Testis (tissue), 3 donors: ENCODE data around the gene MACROD2. TPM values are rescaled to one million over a fixed set of nuclear protein-coding genes. Genes with fewer than 3 reads are reported as not detected.
"Not testable (repeated sequence)": the region's sequence is repeated elsewhere in the genome, so short reads cannot be mapped to it uniquely, and the experiment has no call there.

ENCODE experiments used
- DNase-seq: peaks from one replicate; pipeline ENCODE4 v3.0.0-alpha.2; 2019
- H3K27ac ChIP-seq, 2 donors: fragments of 200-600 bp; sonication (generic); one replicate each; pipeline ENCODE4 v1.5.1; 2019
- H3K27me3 ChIP-seq: fragments of 200-600 bp; sonication (generic); one replicate; pipeline ENCODE4 v1.5.1; 2019
- H3K36me3 ChIP-seq: fragments of 200-600 bp; sonication (generic); one replicate; pipeline ENCODE4 v1.5.1; 2017; ENCODE audit warnings: low read depth; ENCODE audit errors: missing control alignments
- H3K4me1 ChIP-seq: fragments of 200-600 bp; sonication (generic); one replicate; pipeline ENCODE4 v1.5.1; 2019
- H3K4me3 ChIP-seq, 2 donors: fragments of 200-600 bp; sonication (generic); one replicate each; pipeline ENCODE4 v1.5.1; 2017 to 2019
- H3K9me3 ChIP-seq: fragments of 200-600 bp; sonication (generic); one replicate; pipeline ENCODE4 v1.5.1; 2017
- POLR2A ChIP-seq: fragments of 450-650 bp; IDR thresholded peaks from one replicate; pipeline ENCODE4 v1.6.1; 2017; ENCODE audit warnings: antibody characterized with exemption, mild to moderate bottlenecking, moderate library complexity
- WGBS, 2 donors: methylation state at CpG; one replicate each; pipeline ENCODE4 v1.1.5; 2018; 5-methylcytosine and 5-hydroxymethylcytosine counted together
- intact Hi-C: fragments of 100-400 bp; cut with DNase I; formaldehyde crosslinking; loops from one replicate; pipeline ENCODE4 v1.15.1; 2023; ENCODE audit warnings: low total_unique reads
- polyA plus RNA-seq: library from polyadenylated mRNA; stranded (reverse); fragments of 350-450 nt; fragmentation: Illumina TruSeq; extraction: RNeasy Lipid Tissue Mini Kit (QIAGEN cat#74804); gene quantifications from one replicate; pipeline ENCODE4 v1.2.3, GENCODE V29; 2014; ENCODE audit warnings: low read depth, low replicate concordance; ENCODE audit not compliant: insufficient read depth
- total RNA-seq, 2 donors: library from RNA; depleted of rRNA; stranded (reverse); fragments of >200 nt; gene quantifications; one replicate each; pipeline ENCODE4 v1.2.3, GENCODE V29; 2016
- TF ChIP-seq, protein P1 (sequence below), 3 experiments: fragments of 450-650 bp in 2 of 3; fragments of 200-600 bp in 1 of 3; sonication (generic) in 1 of 3; IDR thresholded peaks; one replicate each; pipeline ENCODE4 v1.5.1; 2016 to 2019; ENCODE audit warnings: antibody characterized with exemption in 3 of 3, mild to moderate bottlenecking in 2 of 3, moderate library complexity in 1 of 3

Gene MACROD2
- total and polyA plus RNA-seq, 3 donors from 2014 or later = 12.6 to 20.6 (median 16.8) TPM

DNA sequence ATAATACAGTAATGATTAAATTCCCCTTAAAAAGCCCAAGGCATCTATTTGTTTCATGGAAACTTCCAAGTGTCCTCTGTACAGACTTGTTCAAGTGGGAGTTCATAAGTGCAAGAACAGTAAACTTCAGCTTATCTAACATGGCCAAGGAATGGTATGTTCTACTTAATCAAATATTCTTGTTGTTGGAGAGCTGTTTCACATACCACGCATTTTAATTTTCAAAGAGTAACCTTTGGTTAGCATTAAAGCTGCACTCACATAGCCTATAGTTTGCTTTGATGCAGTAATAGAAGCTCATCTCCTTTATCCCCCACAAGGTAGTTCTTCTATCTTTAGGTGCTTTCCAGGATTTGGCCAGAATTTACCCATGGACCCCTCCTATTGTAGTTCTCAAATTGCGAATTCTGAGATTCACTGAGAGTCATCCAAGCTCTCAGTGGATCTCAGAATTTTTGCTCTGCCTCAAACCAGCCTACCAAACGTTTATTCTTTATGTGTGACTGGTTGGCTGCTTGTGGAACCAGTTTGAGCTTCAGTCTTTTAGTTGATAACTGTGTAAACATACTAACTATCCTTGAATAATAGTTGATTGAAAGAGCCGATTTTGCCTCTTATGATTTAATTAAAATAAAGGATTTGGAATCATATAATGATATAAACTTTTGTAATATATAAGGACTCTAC lies 1010.1 kb downstream of the MACROD2 start:
- no peak for DNase-seq
- no peaks in the 10 kb centered on the region for H3K27me3 ChIP-seq
- intact Hi-C loops = no loop called here
- no peaks in the 10 kb centered on the region for H3K9me3 ChIP-seq
- TF ChIP-seq, protein P1, sequence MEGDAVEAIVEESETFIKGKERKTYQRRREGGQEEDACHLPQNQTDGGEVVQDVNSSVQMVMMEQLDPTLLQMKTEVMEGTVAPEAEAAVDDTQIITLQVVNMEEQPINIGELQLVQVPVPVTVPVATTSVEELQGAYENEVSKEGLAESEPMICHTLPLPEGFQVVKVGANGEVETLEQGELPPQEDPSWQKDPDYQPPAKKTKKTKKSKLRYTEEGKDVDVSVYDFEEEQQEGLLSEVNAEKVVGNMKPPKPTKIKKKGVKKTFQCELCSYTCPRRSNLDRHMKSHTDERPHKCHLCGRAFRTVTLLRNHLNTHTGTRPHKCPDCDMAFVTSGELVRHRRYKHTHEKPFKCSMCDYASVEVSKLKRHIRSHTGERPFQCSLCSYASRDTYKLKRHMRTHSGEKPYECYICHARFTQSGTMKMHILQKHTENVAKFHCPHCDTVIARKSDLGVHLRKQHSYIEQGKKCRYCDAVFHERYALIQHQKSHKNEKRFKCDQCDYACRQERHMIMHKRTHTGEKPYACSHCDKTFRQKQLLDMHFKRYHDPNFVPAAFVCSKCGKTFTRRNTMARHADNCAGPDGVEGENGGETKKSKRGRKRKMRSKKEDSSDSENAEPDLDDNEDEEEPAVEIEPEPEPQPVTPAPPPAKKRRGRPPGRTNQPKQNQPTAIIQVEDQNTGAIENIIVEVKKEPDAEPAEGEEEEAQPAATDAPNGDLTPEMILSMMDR (IDR thresholded peaks at IDR 0.05) = no peak
- TF ChIP-seq POLR2A = no peak
- peaks cover 19% of the 10 kb centered on the region for H3K4me1 ChIP-seq
- no peaks in the 10 kb centered on the region for H3K36me3 ChIP-seq
- 41 to 60% methylated on average over 4 of the region's 4 CpGs for WGBS, 2 donors
- peak overlapping the region in 1 of 2 donors; percentile 39 for H3K27ac ChIP-seq
- H3K4me3 ChIP-seq = no peak overlapping the region

DNA sequence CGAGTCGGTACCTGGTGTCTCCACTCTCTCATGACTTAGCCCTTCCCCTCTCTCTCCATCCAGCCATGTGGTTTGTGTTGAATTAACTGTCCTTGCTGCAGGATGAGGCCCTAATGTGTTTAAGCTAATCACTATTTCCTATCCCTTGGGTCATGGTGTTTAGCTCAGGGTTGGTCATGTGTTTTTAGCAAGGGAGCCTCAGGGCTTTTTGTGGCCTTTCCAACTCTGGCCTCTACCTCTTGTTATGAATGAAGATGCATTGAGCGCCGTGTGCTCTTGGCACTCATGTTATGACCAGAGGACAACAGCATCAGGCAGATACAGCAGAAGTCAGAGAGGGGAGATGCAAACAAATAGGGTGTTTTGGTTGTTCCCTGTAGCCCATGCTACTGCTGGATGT lies 1016.3 kb downstream of the MACROD2 start:
- 88 to 90% methylated on average over 4 of the region's 4 CpGs for WGBS, 2 donors
- Histone ChIP-seq H3K4me1 (peaks cover 7% of the 10 kb centered on the region), H3K4me3 (no peak overlapping the region), H3K36me3 (no peaks in the 10 kb centered on the region), H3K9me3 (no peaks in the 10 kb centered on the region), H3K27me3 (no peaks in the 10 kb centered on the region), H3K27ac (no peak overlapping the region)
- no peak for DNase-seq
- no peak for TF ChIP-seq POLR2A
- TF ChIP-seq, protein P1 (IDR thresholded peaks at IDR 0.05) = no peak
- intact Hi-C loops = no loop called here

DNA sequence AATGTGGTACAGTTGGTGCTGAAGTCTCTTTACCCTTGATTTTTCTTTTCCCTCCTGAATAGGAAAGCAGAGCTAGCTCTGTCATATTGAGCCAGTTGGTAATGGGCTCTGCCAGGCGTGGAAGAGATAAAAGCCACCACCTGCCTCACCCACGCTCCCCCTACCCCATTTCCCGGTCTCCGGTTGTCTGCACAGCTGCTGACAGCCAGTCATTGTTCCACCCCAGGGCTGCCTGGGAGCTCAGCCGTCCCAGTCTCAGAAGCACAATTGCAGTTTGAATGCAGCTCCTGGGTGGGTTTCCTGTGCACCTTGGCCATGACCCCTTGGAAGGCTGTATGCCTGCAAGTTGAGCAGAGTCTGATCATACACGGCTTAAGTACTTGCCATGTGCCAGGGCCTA lies 1017.2 kb downstream of the MACROD2 start:
- no peaks in the 10 kb centered on the region for H3K9me3 ChIP-seq
- peaks cover 7% of the 10 kb centered on the region for H3K4me1 ChIP-seq
- H3K4me3 ChIP-seq = no peak overlapping the region
- no peak for DNase-seq
- intact Hi-C loops = no loop called here
- H3K27me3 ChIP-seq = no peaks in the 10 kb centered on the region
- H3K36me3 ChIP-seq = no peaks in the 10 kb centered on the region
- 81 to 91% methylated on average over 5 to 6 of the region's 6 CpGs for WGBS, 2 donors
- H3K27ac ChIP-seq = no peak overlapping the region
- TF ChIP-seq POLR2A = no peak
- TF ChIP-seq, protein P1 (IDR thresholded peaks at IDR 0.05) = no peak

DNA sequence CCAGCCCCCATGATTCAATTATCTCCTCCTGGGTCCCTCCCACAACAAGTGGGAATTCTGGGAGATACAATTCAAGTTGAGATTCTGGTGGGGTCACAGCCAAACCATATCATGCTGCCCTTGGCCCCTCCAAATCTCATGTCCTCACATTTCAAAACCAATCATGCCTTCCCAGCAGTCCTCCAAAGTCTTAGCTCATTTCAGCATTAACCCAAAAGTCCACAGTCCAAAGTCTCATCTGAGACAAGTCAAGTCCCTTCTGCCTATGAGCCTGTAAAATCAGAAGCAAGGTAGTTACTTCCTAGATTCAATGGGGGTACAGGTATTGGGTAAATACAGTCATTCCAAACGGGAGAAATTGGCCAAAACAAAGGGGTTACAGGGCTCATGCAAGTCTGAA lies 1021.6 kb downstream of the MACROD2 start:
- H3K4me3 ChIP-seq, DNase-seq, intact Hi-C loops, H3K27ac ChIP-seq, H3K36me3 ChIP-seq, H3K4me1 ChIP-seq, H3K27me3 ChIP-seq, H3K9me3 ChIP-seq: not testable (repeated sequence)
- WGBS, 2 donors = 80 to 100% methylated on average over 1 of the region's 1 CpG

DNA sequence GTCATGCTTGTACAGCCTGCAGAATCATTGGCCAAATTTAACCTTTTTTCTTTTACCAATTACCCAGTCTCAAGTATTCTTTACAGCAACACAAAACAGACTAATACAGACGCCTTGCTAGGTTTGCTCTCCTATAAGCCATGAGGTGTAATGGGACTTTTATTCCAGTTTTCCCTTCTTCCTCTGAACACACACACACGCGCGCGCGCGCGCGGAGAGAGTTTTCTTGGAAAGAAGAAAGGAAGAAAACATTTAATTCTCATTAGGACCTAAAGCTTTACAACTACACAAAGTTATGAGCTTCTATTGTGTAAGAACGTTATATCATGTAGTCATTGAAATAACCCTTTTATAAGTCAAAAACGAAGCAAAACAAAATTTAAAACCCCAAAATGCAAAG lies 1023.6 kb downstream of the MACROD2 start:
- no peaks in the 10 kb centered on the region for H3K27me3 ChIP-seq
- DNase-seq = no peak
- WGBS, 2 donors = 90 to 91% methylated on average over 11 of the region's 11 CpGs
- H3K4me3 ChIP-seq = no peak overlapping the region
- H3K4me1 ChIP-seq = no peaks in the 10 kb centered on the region
- H3K27ac ChIP-seq = no peak overlapping the region
- TF ChIP-seq POLR2A = no peak
- H3K36me3 ChIP-seq = no peaks in the 10 kb centered on the region
- intact Hi-C loops = no loop called here
- no peaks in the 10 kb centered on the region for H3K9me3 ChIP-seq

DNA sequence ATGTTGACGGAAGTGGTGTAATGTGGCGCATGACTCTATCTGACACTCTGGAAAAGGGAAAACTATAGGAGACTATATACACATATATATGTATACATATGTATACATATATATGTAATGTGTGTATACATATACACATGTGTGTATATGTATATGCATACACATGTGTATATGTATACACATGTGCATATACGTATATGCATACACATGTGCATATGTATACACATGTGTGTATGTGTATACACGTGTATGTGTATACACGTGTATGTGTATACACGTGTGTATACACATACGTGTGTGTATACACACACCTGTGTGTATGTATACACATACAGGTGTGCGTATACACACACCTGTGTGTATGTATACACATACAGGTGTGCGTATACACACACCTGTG lies 1025.5 kb downstream of the MACROD2 start:
- intact Hi-C loops = no loop called here
- no peak overlapping the region for H3K4me3 ChIP-seq
- WGBS, 2 donors = 69 to 87% methylated on average over 9 of the region's 9 CpGs
- no peak overlapping the region for H3K27ac ChIP-seq
- no peak for TF ChIP-seq POLR2A
- TF ChIP-seq, protein P1 (IDR thresholded peaks at IDR 0.05) = no peak
- H3K27me3 ChIP-seq = no peaks in the 10 kb centered on the region
- no peaks in the 10 kb centered on the region for H3K36me3 ChIP-seq
- H3K4me1 ChIP-seq = no peaks in the 10 kb centered on the region
- DNase-seq = no peak
- no peaks in the 10 kb centered on the region for H3K9me3 ChIP-seq
